Measurements from ENCODE around the gene ZIC1.

ZIC1 gene

DNA sequence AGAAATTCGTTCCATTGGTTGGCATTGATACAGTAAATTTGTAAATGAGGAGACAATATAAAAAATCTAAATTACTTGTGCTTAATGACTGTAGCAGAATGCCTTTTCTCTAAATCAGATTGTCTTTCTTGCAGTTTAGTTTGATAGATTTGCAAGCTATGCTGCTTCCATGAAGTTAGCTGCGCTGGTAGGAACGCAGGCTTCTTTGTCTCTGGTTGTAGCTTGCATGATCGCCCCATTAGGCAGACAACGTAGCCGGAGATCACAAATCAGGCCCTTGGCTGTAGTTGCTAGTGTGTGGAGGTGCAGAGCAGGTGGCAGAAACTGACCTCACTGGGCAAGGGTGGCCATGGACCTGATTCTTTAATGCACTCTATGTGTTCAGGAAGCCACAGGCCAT, 6.1 kb downstream of the ZIC1 start:
- no peaks in the 10 kb centered on the region for H3K36me3 ChIP-seq
- H3K4me3 ChIP-seq, result no peak overlapping the region
- peaks cover 55% of the 10 kb centered on the region for H3K9me3 ChIP-seq
- H3K9ac ChIP-seq, result no peak overlapping the region
- H3K27ac ChIP-seq, result no peak overlapping the region
- H3K4me2 ChIP-seq, result no peak overlapping the region
- peaks cover 22% of the 10 kb centered on the region for H4K20me1 ChIP-seq
- H3K4me1 ChIP-seq, result peaks cover 9% of the 10 kb centered on the region; the same call in 1 of the 2 replicates
- H3K27me3 ChIP-seq, result peaks cover 68% of the 10 kb centered on the region
- TF ChIP-seq Cebpa-rat (IDR thresholded peaks at IDR 0.05), result no peak

DNA sequence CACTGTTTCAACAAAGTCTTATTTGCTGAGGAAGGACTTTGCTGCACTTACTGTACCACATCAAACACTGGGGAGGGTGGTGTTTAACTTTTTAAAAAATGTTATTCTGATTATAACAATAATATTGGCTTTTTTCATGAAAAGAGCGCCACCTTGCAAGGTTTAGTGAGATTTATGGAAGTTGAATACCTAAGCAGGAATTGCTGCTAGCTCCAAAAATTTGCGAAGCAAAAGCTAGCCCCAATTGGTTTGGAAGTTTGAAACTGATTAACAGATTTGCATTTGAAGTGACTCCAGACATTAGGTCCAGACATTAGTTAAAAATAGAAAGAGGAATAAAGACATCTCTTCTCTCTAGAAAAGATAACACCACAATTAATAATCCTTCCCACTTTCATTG, 6.7 kb downstream of the ZIC1 start:
- H3K4me1 ChIP-seq, result 0 out of 2 replicates have a peak, but pooled peaks cover 3% of the 10 kb centered on the region
- H3K4me3 ChIP-seq, result no peak overlapping the region
- peaks cover 55% of the 10 kb centered on the region for H3K9me3 ChIP-seq
- no peaks in the 10 kb centered on the region for H3K36me3 ChIP-seq
- peaks cover 62% of the 10 kb centered on the region for H3K27me3 ChIP-seq
- no peak overlapping the region for H3K9ac ChIP-seq
- no peak overlapping the region for H3K27ac ChIP-seq
- peaks cover 22% of the 10 kb centered on the region for H4K20me1 ChIP-seq
- no peak overlapping the region for H3K4me2 ChIP-seq
- no peak for TF ChIP-seq Cebpa-rat (IDR thresholded peaks at IDR 0.05)

DNA sequence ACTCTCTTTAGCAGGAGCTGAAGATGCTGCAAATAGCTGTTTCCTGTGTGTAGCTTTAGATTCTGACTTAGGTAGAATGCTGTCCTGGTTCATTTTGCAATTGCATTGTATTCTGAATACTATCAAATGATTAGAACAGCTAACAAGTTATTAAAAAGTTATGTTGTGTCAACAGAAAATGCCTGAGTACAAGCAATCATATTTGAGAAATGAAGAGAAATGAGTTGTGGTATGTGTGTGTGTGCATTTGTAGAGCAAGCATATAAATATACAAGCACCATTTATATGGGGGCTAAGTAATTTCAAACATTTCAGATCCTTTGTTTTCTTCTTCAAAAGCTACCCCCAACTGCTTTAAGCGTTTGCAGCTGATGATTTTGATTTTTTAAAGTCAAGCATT, 7.8 kb downstream of the ZIC1 start:
- peaks cover 52% of the 10 kb centered on the region for H3K27me3 ChIP-seq
- no peaks in the 10 kb centered on the region for H3K4me1 ChIP-seq

DNA sequence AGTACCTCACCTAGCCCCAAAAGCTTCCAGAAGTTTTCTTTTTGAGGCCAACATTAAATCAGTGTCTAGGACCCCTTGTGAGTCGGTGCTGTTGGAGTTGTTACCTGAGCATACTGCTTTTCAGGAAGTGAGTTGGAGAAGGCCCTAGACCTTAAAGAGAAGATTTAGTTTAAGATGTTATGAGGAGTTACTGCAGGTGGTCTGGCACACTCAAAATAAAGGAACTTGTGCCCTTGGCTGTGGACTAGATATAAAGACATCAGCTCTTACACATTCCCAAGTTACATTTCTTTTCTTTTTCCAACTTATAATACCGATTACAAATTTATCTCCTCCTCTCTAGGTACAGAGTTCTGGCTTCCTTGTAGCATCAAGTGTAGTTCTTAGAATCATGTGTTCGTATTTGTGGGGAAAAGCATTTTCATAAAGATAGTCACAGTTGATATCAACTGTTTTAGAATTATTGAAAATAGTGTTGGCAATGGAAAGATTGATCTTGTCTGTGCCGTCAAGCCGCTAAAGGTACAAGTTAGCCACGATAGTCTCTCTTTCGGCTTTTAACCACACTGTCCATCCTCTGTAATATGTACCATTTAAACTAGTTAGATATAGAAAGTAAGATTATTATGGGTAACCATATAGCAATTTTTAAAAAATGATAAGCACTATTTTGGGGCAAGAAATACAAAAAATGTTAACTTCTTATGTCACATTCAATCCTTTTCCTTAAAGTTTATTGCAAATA, 8.6 kb downstream of the ZIC1 start:
- Histone ChIP-seq H3K4me2 (no peak overlapping the region), H3K4me1 (no peaks in the 10 kb centered on the region), H3K27ac (no peak overlapping the region), H3K9me3 (peaks cover 52% of the 10 kb centered on the region), H3K27me3 (peaks cover 45% of the 10 kb centered on the region), H3K36me3 (no peaks in the 10 kb centered on the region), H3K9ac (no peak overlapping the region), H3K4me3 (no peak overlapping the region), H4K20me1 (peaks cover 6% of the 10 kb centered on the region)
- no peak for TF ChIP-seq Cebpa-rat (IDR thresholded peaks at IDR 0.05)

More for the DNA sequence above, 7.8 kb downstream of the ZIC1 start:
- TF ChIP-seq Cebpa-rat (IDR thresholded peaks at IDR 0.05), result no peak
- Histone ChIP-seq H3K4me3 (no peak overlapping the region), H3K9me3 (peaks cover 55% of the 10 kb centered on the region), H3K4me2 (no peak overlapping the region), H3K36me3 (no peaks in the 10 kb centered on the region), H3K9ac (no peak overlapping the region), H4K20me1 (peaks cover 11% of the 10 kb centered on the region), H3K27ac (no peak overlapping the region)

DNA sequence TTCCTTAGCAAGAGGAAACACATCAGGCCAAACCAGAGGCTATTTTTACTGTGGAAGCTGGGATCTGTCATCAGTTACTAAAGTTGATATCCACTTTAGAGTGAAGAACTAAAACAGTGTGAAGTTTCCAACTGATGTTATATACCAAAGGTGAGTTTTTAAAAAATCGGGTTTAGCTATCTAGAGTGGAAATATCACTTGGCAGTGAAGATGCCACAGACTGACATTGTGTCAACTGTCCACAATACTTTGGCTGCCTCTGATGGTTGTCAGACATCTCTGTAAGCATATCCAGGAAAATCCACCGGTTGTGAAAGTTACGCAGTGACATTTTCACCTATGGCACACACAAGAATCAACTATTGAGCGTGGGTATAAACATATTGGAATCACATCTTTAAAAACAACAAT, 9.2 kb downstream of the ZIC1 start:
- Histone ChIP-seq H3K4me2 (no peak overlapping the region), H3K36me3 (no peaks in the 10 kb centered on the region), H3K27ac (no peak overlapping the region), H3K27me3 (peaks cover 45% of the 10 kb centered on the region), H3K4me3 (no peak overlapping the region), H3K4me1 (no peaks in the 10 kb centered on the region), H3K9me3 (peaks cover 52% of the 10 kb centered on the region), H3K9ac (no peak overlapping the region), H4K20me1 (no peaks in the 10 kb centered on the region)
- no peak for TF ChIP-seq Cebpa-rat (IDR thresholded peaks at IDR 0.05)

DNA sequence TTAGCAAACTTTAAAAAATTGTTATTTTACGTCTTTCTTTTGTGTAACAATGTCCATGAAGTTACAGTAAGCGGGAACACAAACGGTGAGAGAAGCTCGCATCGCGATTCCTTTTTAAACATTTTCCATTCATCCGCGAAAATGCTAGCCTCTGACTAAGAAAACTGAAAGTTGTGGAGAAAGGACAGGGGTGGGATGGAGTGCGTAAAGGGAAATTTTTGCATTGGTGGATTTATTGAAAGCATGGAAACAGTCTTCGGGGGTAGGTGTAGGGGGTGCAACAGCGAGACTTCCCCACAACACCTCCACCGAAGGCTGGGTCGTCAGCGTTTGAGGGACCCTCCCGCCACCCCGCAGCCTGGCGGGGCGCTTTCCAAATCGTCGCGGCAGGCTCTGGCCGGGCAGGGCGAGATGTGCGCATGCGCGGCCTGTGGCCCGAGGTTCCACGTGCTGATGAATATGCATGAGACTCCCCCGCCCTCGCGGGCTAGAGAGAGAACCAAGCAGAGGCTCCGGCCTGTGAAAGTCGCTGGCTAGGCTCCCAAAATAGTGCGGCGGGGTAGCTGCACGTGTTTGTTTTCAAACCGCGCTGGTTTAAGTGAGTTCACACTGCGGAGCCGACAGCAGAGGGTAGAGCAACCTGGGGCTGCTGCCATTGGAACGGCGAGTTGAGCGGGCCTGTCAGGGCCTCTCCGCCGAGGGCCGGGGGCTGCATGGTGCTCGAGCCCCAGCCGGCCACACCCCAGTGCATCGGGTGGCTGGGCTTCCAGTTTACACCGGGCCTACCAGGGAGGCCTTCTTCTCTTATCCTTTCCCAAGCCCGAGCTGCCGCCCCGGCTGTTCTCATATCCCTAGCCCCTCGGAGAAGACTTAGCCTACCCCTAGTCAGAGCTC, 9.9 kb downstream of the ZIC1 start:
- Histone ChIP-seq H4K20me1 (no peaks in the 10 kb centered on the region), H3K27ac (no peak overlapping the region), H3K9me3 (peaks cover 56% of the 10 kb centered on the region), H3K9ac (no peak overlapping the region), H3K27me3 (peaks cover 46% of the 10 kb centered on the region), H3K4me2 (no peak overlapping the region), H3K4me1 (no peaks in the 10 kb centered on the region), H3K36me3 (no peaks in the 10 kb centered on the region), H3K4me3 (no peak overlapping the region)
- TF ChIP-seq Cebpa-rat (IDR thresholded peaks at IDR 0.05), result no peak

DNA sequence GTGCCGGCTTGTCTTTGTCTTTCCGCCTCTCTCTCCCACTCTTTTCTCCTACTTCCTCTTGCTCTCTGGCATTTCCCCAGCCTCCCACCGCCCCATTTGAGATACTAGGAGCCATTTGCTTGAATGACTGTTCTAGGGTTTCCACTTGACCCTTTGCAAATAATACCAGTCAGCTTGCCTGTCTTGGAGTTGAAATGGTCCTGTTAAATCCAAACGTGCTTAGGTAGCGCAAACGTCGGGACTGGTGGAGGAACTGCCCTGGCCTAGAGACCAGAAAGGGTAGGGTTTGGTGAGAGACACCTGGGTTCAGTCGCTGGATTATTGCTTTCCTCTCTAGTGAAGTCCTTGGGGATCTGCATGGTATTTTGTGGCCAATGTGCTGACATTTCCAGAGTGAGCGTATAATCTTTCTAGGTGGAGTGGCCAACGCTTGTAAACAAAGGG, 10.6 kb downstream of the ZIC1 start:
- no peaks in the 10 kb centered on the region for H3K36me3 ChIP-seq
- H3K9ac ChIP-seq, result no peak overlapping the region
- no peaks in the 10 kb centered on the region for H4K20me1 ChIP-seq
- no peak overlapping the region for H3K27ac ChIP-seq
- H3K9me3 ChIP-seq, result peaks cover 62% of the 10 kb centered on the region
- no peak for TF ChIP-seq Cebpa-rat (IDR thresholded peaks at IDR 0.05)
- H3K27me3 ChIP-seq, result peaks cover 46% of the 10 kb centered on the region
- H3K4me2 ChIP-seq, result no peak overlapping the region
- no peak overlapping the region for H3K4me3 ChIP-seq
- H3K4me1 ChIP-seq, result no peaks in the 10 kb centered on the region

DNA sequence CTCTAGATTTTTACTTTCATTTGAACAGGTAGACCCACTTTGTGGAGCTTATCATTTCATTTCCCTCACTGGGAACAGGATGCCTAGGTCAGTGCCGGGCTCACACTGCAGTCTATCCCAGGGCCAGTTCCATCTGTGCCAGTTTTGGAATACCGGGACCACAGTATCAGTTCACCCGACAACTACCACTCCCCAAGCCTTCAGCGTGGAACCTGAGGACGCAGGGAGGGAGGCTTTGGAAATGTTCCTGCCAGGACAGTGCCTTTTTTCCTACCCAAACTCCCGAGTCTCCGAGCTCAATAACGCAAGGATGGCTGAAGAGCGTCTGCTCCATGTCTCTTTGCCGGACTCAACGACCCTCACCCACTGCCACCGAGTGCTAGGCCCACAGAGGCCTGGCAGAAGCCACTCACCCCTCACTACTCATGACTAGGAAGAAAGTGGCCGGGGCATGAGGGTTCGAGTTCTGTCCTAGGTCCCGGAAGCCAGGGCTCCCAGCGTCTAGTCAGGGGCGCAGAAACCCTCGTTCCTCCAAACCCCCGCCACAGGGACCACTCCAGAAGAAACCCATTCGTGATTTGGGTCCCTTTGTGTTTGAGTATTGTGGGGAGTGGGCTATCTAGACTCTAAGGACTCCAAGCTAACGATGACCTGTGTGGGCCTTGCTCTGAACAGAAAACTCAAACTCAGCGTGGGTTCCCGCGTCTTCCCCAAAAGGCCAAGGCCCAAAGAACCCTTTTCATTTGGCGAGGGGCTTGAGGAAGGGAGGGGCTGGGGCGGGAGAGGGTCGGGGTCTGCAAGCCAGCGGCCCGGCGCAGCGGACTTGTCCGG, 11.4 kb downstream of the ZIC1 start:
- H3K4me1 ChIP-seq, result no peaks in the 10 kb centered on the region

DNA sequence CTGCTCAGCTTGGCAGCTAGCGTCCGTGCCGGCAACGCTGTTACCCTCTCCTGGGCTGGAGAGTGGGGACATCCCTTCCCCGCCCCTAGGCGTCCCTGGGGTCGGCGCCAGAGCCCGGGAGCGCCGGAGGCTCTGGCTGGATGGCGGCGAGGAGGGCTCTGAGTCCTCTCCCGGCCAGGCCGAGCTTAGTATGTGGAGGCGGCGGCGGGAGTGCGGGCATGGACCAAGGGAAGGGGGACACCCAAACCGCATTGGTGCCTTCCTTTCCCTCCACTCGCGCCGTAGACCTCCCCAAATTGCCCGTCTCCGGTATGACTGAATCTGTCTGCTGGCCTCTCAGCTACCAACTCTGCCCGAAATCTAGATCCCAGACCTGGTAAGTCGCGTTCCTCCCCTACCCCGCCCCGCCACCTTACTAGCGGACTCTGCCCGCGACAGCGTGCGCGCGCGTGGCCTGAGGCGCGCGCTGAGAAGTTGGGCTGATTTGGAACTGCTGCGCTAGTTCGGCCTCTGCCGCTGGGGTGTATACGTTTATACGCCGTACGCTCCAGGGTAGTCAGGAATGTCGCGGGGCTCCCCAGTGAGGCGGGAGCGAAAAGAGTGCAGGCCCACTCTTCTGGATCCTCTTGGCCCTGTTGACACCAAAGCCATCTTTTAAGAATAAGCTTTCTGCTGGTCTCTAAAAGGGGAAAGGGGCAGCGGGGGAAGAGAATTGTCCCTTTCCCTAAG, 12.2 kb downstream of the ZIC1 start:
- Histone ChIP-seq H4K20me1 (no peaks in the 10 kb centered on the region), H3K9me3 (peaks cover 62% of the 10 kb centered on the region), H3K9ac (no peak overlapping the region), H3K4me2 (no peak overlapping the region), H3K4me3 (no peak overlapping the region), H3K4me1 (no peaks in the 10 kb centered on the region), H3K27ac (no peak overlapping the region), H3K27me3 (peaks cover 39% of the 10 kb centered on the region), H3K36me3 (no peaks in the 10 kb centered on the region)
- TF ChIP-seq Cebpa-rat (IDR thresholded peaks at IDR 0.05), result no peak

More for the DNA sequence above, 11.4 kb downstream of the ZIC1 start:
- no peak overlapping the region for H3K9ac ChIP-seq
- no peak overlapping the region for H3K4me2 ChIP-seq
- no peak for TF ChIP-seq Cebpa-rat (IDR thresholded peaks at IDR 0.05)
- H3K9me3 ChIP-seq, result peaks cover 62% of the 10 kb centered on the region
- H3K27me3 ChIP-seq, result peaks cover 45% of the 10 kb centered on the region
- H4K20me1 ChIP-seq, result no peaks in the 10 kb centered on the region
- H3K27ac ChIP-seq, result no peak overlapping the region
- no peak overlapping the region for H3K4me3 ChIP-seq
- no peaks in the 10 kb centered on the region for H3K36me3 ChIP-seq

Measured in BLaER1 (cell line).